Testis (tissue), 3 donors: ENCODE measurements around the gene NOXO1. TPM values are rescaled to one million over a fixed set of nuclear protein-coding genes. Genes with fewer than 3 reads are reported as not detected.
A peak's percentile ranks its signal among the peaks of the same experiment; 100 is the strongest.

Experiments used
- DNase-seq: peaks from one replicate; pipeline ENCODE4 v3.0.0-alpha.2; 2019
- H3K27ac ChIP-seq, 2 donors: fragments of 200-600 bp; sonication (generic); one replicate each; pipeline ENCODE4 v1.5.1; 2019
- H3K27me3 ChIP-seq: fragments of 200-600 bp; sonication (generic); one replicate; pipeline ENCODE4 v1.5.1; 2019
- H3K36me3 ChIP-seq: fragments of 200-600 bp; sonication (generic); one replicate; pipeline ENCODE4 v1.5.1; 2017; ENCODE audit warnings: low read depth; ENCODE audit errors: missing control alignments
- H3K4me1 ChIP-seq: fragments of 200-600 bp; sonication (generic); one replicate; pipeline ENCODE4 v1.5.1; 2019
- H3K4me3 ChIP-seq, 2 donors: fragments of 200-600 bp; sonication (generic); one replicate each; pipeline ENCODE4 v1.5.1; 2017 to 2019
- H3K9me3 ChIP-seq: fragments of 200-600 bp; sonication (generic); one replicate; pipeline ENCODE4 v1.5.1; 2017
- POLR2A ChIP-seq: fragments of 450-650 bp; IDR thresholded peaks from one replicate; pipeline ENCODE4 v1.6.1; 2017; ENCODE audit warnings: antibody characterized with exemption, mild to moderate bottlenecking, moderate library complexity
- WGBS, 2 donors: methylation state at CpG; one replicate each; pipeline ENCODE4 v1.1.5; 2018; 5-methylcytosine and 5-hydroxymethylcytosine counted together
- intact Hi-C: fragments of 100-400 bp; cut with DNase I; formaldehyde crosslinking; loops from one replicate; pipeline ENCODE4 v1.15.1; 2023; ENCODE audit warnings: low total_unique reads
- polyA plus RNA-seq: library from polyadenylated mRNA; stranded (reverse); fragments of 350-450 nt; fragmentation: Illumina TruSeq; extraction: RNeasy Lipid Tissue Mini Kit (QIAGEN cat#74804); gene quantifications from one replicate; pipeline ENCODE4 v1.2.3, GENCODE V29; 2014; ENCODE audit warnings: low read depth, low replicate concordance; ENCODE audit not compliant: insufficient read depth
- total RNA-seq, 2 donors: library from RNA; depleted of rRNA; stranded (reverse); fragments of >200 nt; gene quantifications; one replicate each; pipeline ENCODE4 v1.2.3, GENCODE V29; 2016
- TF ChIP-seq, protein P1 (sequence below), 3 experiments: fragments of 450-650 bp in 2 of 3; fragments of 200-600 bp in 1 of 3; sonication (generic) in 1 of 3; IDR thresholded peaks; one replicate each; pipeline ENCODE4 v1.5.1; 2016 to 2019; ENCODE audit warnings: antibody characterized with exemption in 3 of 3, mild to moderate bottlenecking in 2 of 3, moderate library complexity in 1 of 3

NOXO1 gene
- total and polyA plus RNA-seq, 3 donors from 2014 or later: 3.7 to 7.6 (median 4.8) TPM

- H3K27ac ChIP-seq: no peak overlapping the region
- intact Hi-C loops: no loop called here
- no peak overlapping the region for H3K4me3 ChIP-seq
- H3K9me3 ChIP-seq: no peaks in the 10 kb centered on the region
- no peak for DNase-seq
- peaks cover 19% of the 10 kb centered on the region for H3K4me1 ChIP-seq
- TF ChIP-seq, protein P1, sequence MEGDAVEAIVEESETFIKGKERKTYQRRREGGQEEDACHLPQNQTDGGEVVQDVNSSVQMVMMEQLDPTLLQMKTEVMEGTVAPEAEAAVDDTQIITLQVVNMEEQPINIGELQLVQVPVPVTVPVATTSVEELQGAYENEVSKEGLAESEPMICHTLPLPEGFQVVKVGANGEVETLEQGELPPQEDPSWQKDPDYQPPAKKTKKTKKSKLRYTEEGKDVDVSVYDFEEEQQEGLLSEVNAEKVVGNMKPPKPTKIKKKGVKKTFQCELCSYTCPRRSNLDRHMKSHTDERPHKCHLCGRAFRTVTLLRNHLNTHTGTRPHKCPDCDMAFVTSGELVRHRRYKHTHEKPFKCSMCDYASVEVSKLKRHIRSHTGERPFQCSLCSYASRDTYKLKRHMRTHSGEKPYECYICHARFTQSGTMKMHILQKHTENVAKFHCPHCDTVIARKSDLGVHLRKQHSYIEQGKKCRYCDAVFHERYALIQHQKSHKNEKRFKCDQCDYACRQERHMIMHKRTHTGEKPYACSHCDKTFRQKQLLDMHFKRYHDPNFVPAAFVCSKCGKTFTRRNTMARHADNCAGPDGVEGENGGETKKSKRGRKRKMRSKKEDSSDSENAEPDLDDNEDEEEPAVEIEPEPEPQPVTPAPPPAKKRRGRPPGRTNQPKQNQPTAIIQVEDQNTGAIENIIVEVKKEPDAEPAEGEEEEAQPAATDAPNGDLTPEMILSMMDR (IDR thresholded peaks at IDR 0.05): no peak
- no peak for TF ChIP-seq POLR2A
- no peaks in the 10 kb centered on the region for H3K27me3 ChIP-seq
- 89 to 93% methylated on average over 5 to 14 of the region's 14 CpGs for WGBS, 2 donors
- H3K36me3 ChIP-seq: no peaks in the 10 kb centered on the region
These were observed 4.3 kb upstream of the NOXO1 start for GRCh38 chr16:1985466-1986150.

DNA sequence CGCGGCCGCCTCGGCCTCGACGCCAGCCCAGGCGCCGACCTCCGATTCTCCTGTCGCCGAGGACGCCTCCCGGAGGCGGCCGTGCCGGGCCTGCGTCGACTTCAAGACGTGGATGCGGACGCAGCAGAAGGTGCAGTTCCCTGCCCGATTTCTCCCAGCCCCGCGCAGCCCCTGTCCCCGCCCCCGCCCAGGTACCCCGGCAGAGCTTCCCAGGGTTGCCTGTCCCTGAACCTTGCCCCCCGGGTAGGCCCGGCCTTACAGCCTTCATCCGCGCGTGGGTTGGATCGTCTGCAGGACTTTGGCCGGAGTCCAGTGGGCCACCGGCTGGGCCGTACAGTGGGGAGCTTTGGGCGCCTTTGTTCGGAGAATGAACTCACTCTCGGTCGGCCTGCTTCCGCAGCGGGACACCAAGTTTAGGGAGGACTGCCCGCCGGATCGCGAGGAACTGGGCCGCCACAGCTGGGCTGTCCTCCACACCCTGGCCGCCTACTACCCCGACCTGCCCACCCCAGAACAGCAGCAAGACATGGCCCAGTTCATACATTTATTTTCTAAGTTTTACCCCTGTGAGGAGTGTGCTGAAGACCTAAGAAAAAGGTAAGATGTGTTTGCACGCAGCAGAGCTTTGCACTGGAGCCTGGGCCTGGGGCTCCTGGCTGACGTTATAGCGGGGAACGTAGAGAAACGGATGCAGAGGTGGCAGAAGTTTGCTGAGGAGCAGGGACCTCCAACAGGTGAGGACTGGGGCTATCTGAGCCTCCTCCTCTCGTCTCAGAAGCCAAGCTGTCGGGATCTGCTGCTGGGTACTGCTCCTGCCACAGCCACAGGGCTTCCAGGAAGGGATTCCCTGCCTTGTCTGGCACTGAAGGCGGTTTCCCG, 3.3 kb upstream of the NOXO1 start:
- TF ChIP-seq, protein P1 (IDR thresholded peaks at IDR 0.05): no peak
- TF ChIP-seq POLR2A: no peak
- H3K36me3 ChIP-seq: no peaks in the 10 kb centered on the region
- H3K4me3 ChIP-seq: peak overlapping the region; percentile 77 to 79
- H3K27ac ChIP-seq: peak overlapping the region in 1 of 2 donors; percentile 64
- no peaks in the 10 kb centered on the region for H3K9me3 ChIP-seq
- intact Hi-C loops: no loop called here
- H3K4me1 ChIP-seq: peaks cover 15% of the 10 kb centered on the region
- H3K27me3 ChIP-seq: no peaks in the 10 kb centered on the region
- no peak for DNase-seq
- WGBS, 2 donors: 7 to 17% methylated on average over 32 to 58 of the region's 58 CpGs

GRCh38 chr16:1983544-1984346, 2.5 kb upstream of the NOXO1 start, which contains the start of gene GFER:
Gene GFER (plus strand): TSS chr16:1984193. CDS start chr16:1984219, 26 bp downstream.
- H3K9me3 ChIP-seq: no peaks in the 10 kb centered on the region
- no peak for TF ChIP-seq POLR2A
- TF ChIP-seq, protein P1 (IDR thresholded peaks at IDR 0.05): peak in 1 of 3 experiments; percentile 14
- H3K4me1 ChIP-seq: peaks cover 15% of the 10 kb centered on the region
- WGBS, 2 donors: 0 to 1% methylated on average over 1 to 97 of the region's 109 CpGs
- H3K27me3 ChIP-seq: no peaks in the 10 kb centered on the region
- H3K36me3 ChIP-seq: no peaks in the 10 kb centered on the region
- peak; percentile 91 for DNase-seq
- peak within 1 kb of the TSS; percentile 77 to 79 for H3K4me3 ChIP-seq
- intact Hi-C loops: no loop called here
- H3K27ac ChIP-seq: peak within 1 kb of the TSS in 1 of 2 donors; percentile 64

DNA sequence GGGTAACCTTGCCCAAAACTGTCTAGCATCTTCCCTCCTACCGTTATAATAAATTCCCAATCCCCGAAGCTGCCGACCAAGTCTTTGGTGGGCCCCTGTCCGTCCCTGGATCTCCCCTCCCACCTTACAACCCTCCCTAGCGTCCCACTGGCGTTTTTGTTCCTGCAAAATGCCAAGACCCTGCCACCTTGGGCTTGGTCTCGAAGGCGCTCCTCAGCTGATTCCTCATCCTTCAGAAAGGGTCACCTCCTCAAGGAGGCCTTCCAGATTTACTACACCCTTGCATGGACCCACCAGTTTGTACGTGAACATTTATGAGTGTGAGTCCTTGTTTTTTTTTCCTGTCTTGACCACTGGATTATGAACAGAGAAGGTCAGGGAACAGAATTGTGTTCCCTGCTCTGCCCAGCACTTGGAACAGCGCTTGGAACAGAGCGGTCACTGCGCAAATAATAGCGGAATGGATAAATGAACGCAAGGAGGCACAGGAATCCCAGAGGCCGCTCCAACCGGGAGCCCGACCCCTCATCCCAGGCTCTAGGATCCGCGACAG, 1.8 kb upstream of the NOXO1 start:
- Histone ChIP-seq H3K27ac (peak overlapping the region in 1 of 2 donors; percentile 64), H3K4me1 (peaks cover 15% of the 10 kb centered on the region), H3K27me3 (no peaks in the 10 kb centered on the region), H3K4me3 (peak overlapping the region; percentile 77 to 79), H3K36me3 (no peaks in the 10 kb centered on the region), H3K9me3 (no peaks in the 10 kb centered on the region)
- TF ChIP-seq, protein P1 (IDR thresholded peaks at IDR 0.05): no peak
- no peak for TF ChIP-seq POLR2A
- intact Hi-C loops: no loop called here
- WGBS, 2 donors: 19 to 29% methylated on average over 17 to 19 of the region's 19 CpGs
- DNase-seq: no peak
